Renal cortex interstitium (tissue), 15 donors: ENCODE results near the gene TRA2A. TPM values are rescaled to one million over a fixed set of nuclear protein-coding genes. Genes with fewer than 3 reads are reported as not detected.

Experiments used
- DNase-seq, 11 donors: peaks; one replicate each; pipeline ENCODE4 v3.0.0-alpha.2; 2013; ENCODE audit warnings: low read depth in 9 of 11, low spot score in 4 of 11; ENCODE audit errors: extremely low read depth in 1 of 11
- long read RNA-seq, 16 experiments: transcript quantifications; one replicate each; lab custom pipeline, GENCODE V29; 2026
- polyA plus RNA-seq, 3 donors: library from polyadenylated mRNA; unstranded; fragments of 120-200 nt; gene quantifications; one replicate each; pipeline ENCODE4 v1.2.1, GENCODE V29; 2013; ENCODE audit not compliant: insufficient read length in 3 of 3

Gene TRA2A
- 100 to 1,000 TPM; 178 to 248 (median 209) TPM for polyA plus RNA-seq
- long read RNA-seq, donor 1, transcript TRA2A-201 (8 exons, 1,845 nt), result major isoform, 7 of 34 reads
- long read RNA-seq, donor 1, partial matches to known transcripts, result 21 of 34 reads
- long read RNA-seq, donor 1, other reads (novel, unspliced or antisense), result 0 of 34 reads
- long read RNA-seq, donor 2, transcript TRA2A-201 (8 exons, 1,845 nt), result major isoform, 9 of 25 reads
- long read RNA-seq, donor 2, partial matches to known transcripts, result 13 of 25 reads
- long read RNA-seq, donor 2, other reads (novel, unspliced or antisense), result 0 of 25 reads
- long read RNA-seq, donor 3, transcript TRA2A-201 (8 exons, 1,845 nt), result major isoform, 13 of 333 reads
- long read RNA-seq, donor 3, transcript TRA2A-206 (3 exons, 661 nt), result minor isoform, 10 of 333 reads
- long read RNA-seq, donor 3, partial matches to known transcripts, result 308 of 333 reads
- long read RNA-seq, donor 3, other reads (novel, unspliced or antisense), result 0 of 333 reads
- long read RNA-seq, donor 4, transcript TRA2A-201 (8 exons, 1,845 nt), result major isoform, 7 of 45 reads
- long read RNA-seq, donor 4, transcript TRA2A-206 (3 exons, 661 nt), result minor isoform, 6 of 45 reads
- long read RNA-seq, donor 4, partial matches to known transcripts, result 27 of 45 reads
- long read RNA-seq, donor 4, other reads (novel, unspliced or antisense), result 0 of 45 reads
- long read RNA-seq, donor 5, result 0 reads
- long read RNA-seq, donor 6, transcript TRA2A-201 (8 exons, 1,845 nt), result major isoform, 13 of 112 reads
- long read RNA-seq, donor 6, transcript TRA2A-205 (2 exons, 394 nt), result minor isoform, 8 of 112 reads
- long read RNA-seq, donor 6, transcript TRA2A-206 (3 exons, 661 nt), result minor isoform, 7 of 112 reads
- long read RNA-seq, donor 6, partial matches to known transcripts, result 82 of 112 reads
- long read RNA-seq, donor 6, other reads (novel, unspliced or antisense), result 0 of 112 reads
- long read RNA-seq, donor 7, transcript TRA2A-206 (3 exons, 661 nt), result minor isoform, 8 of 56 reads
- long read RNA-seq, donor 7, transcript TRA2A-201 (8 exons, 1,845 nt), result major isoform, 19 of 56 reads
- long read RNA-seq, donor 7, partial matches to known transcripts, result 24 of 56 reads
- long read RNA-seq, donor 7, other reads (novel, unspliced or antisense), result 0 of 56 reads
- long read RNA-seq, donor 8, result 0 reads
- long read RNA-seq, donor 9, transcript TRA2A-206 (3 exons, 661 nt), result minor isoform, 5 of 37 reads
- long read RNA-seq, donor 9, transcript TRA2A-201 (8 exons, 1,845 nt), result major isoform, 19 of 37 reads
- long read RNA-seq, donor 9, partial matches to known transcripts, result 9 of 37 reads
- long read RNA-seq, donor 9, other reads (novel, unspliced or antisense), result 0 of 37 reads
- long read RNA-seq, donor 10, transcript TRA2A-201 (8 exons, 1,845 nt), result major isoform, 19 of 46 reads
- long read RNA-seq, donor 10, partial matches to known transcripts, result 23 of 46 reads
- long read RNA-seq, donor 10, other reads (novel, unspliced or antisense), result 0 of 46 reads
- long read RNA-seq, donor 11, transcript TRA2A-201 (8 exons, 1,845 nt), result major isoform, 10 of 30 reads
- long read RNA-seq, donor 11, partial matches to known transcripts, result 14 of 30 reads
- long read RNA-seq, donor 11, other reads (novel, unspliced or antisense), result 0 of 30 reads
- long read RNA-seq, donor 12, transcript TRA2A-201 (8 exons, 1,845 nt), result major isoform, 12 of 21 reads
- long read RNA-seq, donor 12, partial matches to known transcripts, result 8 of 21 reads
- long read RNA-seq, donor 12, other reads (novel, unspliced or antisense), result 0 of 21 reads
- long read RNA-seq, donor 13, result 0 reads
- long read RNA-seq, donor 14, transcript TRA2A-201 (8 exons, 1,845 nt), result major isoform, 11 of 31 reads
- long read RNA-seq, donor 14, partial matches to known transcripts, result 14 of 31 reads
- long read RNA-seq, donor 14, other reads (novel, unspliced or antisense), result 0 of 31 reads
- long read RNA-seq, donor 15, transcript TRA2A-201 (8 exons, 1,845 nt), result major isoform, 5 of 92 reads
- long read RNA-seq, donor 15, partial matches to known transcripts, result 87 of 92 reads
- long read RNA-seq, donor 15, other reads (novel, unspliced or antisense), result 0 of 92 reads
- long read RNA-seq, donor 16, transcript TRA2A-201 (8 exons, 1,845 nt), result major isoform, 41 of 146 reads
- long read RNA-seq, donor 16, transcript TRA2A-206 (3 exons, 661 nt), result minor isoform, 13 of 146 reads
- long read RNA-seq, donor 16, partial matches to known transcripts, result 73 of 146 reads
- long read RNA-seq, donor 16, other reads (novel, unspliced or antisense), result 14 of 146 reads

GRCh38 chr7:23531794-23532489 is at the start of gene TRA2A:
TSS of gene TRA2A (minus strand) at chr7:23531981. CDS start at chr7:23531824, 157 bp downstream.
- peak; percentile 87 to 97 (median 95) for DNase-seq

- DNase-seq, result peak; percentile 36 to 71 (median 57)
These were observed 38.9 kb upstream of the TRA2A start for GRCh38 chr7:23570592-23571200.

GRCh38 chr7:23558303-23558702 is 26.5 kb upstream of the TRA2A start:
- DNase-seq, result no peak

- DNase-seq, result no peak
These were observed 15.9 kb upstream of the TRA2A start for GRCh38 chr7:23547662-23548061.

- peak; percentile 74 to 92 (median 83) for DNase-seq
These were observed 15.3 kb upstream of the TRA2A start for GRCh38 chr7:23546897-23547572.

- no peak for DNase-seq
These were observed 13.7 kb upstream of the TRA2A start for GRCh38 chr7:23545493-23545892.

- DNase-seq, result peak in 4 of 11 donors; percentile 20 to 33 (median 24)
These were observed 13.2 kb upstream of the TRA2A start for GRCh38 chr7:23544913-23545354.

- DNase-seq, result no peak
These were observed 11.0 kb upstream of the TRA2A start for GRCh38 chr7:23542752-23543151.

GRCh38 chr7:23539494-23539907 is 7.7 kb upstream of the TRA2A start:
- no peak for DNase-seq

- DNase-seq, result no peak
These were observed 6.5 kb upstream of the TRA2A start for GRCh38 chr7:23538301-23538700.

GRCh38 chr7:23533238-23533604 is 1.4 kb upstream of the TRA2A start:
- DNase-seq, result no peak

- DNase-seq, result no peak
These were observed 883 bp upstream of the TRA2A start for GRCh38 chr7:23532490-23533237.

- DNase-seq, result peak; percentile 47 to 62 (median 54)
These were observed 559 bp downstream of the TRA2A start for GRCh38 chr7:23531050-23531793.

GRCh38 chr7:23530405-23530804 is 1.4 kb downstream of the TRA2A start:
- peak; percentile 34 to 70 (median 53) for DNase-seq
